ENCODE results near the gene LCE1F.

LCE1F gene

GRCh38 chr1:152745765-152746444 lies 29.0 kb upstream of the LCE1F start:
- Histone ChIP-seq H3K27me3 (ENCODE audit: insufficient read depth, poor library complexity, severe bottlenecking) (no peaks in the 10 kb centered on the region), H3K27ac (replicated peaks) (no peak overlapping the region), H3K4me3 (replicated peaks; ENCODE audit: insufficient read depth, low read length) (no peak overlapping the region)
- DNase-seq (ENCODE audit: low read depth in 1 of 2, low spot score in 1 of 2): no peak
- no peak for TF ChIP-seq REST (IDR thresholded peaks at IDR 0.05; ENCODE audit: insufficient replicate concordance, low read depth)

- DNase-seq (ENCODE audit: low read depth in 1 of 2, low spot score in 1 of 2): no peak
- no peaks in the 10 kb centered on the region for H3K27me3 ChIP-seq (ENCODE audit: insufficient read depth, poor library complexity, severe bottlenecking)
- no peak overlapping the region for H3K27ac ChIP-seq (replicated peaks)
- TF ChIP-seq SPI1 (IDR thresholded peaks at IDR 0.05; ENCODE audit: borderline replicate concordance, low read depth) (no peak), CTCF (IDR thresholded peaks at IDR 0.05; ENCODE audit: insufficient read depth, low read length) (no peak), POLR2AphosphoS5 (IDR thresholded peaks at IDR 0.05; ENCODE audit: low read depth) (no peak), GABPA (IDR thresholded peaks at IDR 0.05; ENCODE audit: low read depth) (no peak), REST (IDR thresholded peaks at IDR 0.05; ENCODE audit: insufficient replicate concordance, low read depth) (no peak)
- no peak overlapping the region for H3K4me3 ChIP-seq (replicated peaks; ENCODE audit: insufficient read depth, low read length)
Measured at GRCh38 chr1:152747831-152748230, 27.1 kb upstream of the LCE1F start.

- DNase-seq (ENCODE audit: low read depth in 1 of 2, low spot score in 1 of 2): no peak
- TF ChIP-seq CTCF (IDR thresholded peaks at IDR 0.05; ENCODE audit: insufficient read depth, low read length): no peak
- no peak for TF ChIP-seq POLR2AphosphoS5 (IDR thresholded peaks at IDR 0.05; ENCODE audit: low read depth)
- no peak for TF ChIP-seq GABPA (IDR thresholded peaks at IDR 0.05; ENCODE audit: low read depth)
- TF ChIP-seq REST (IDR thresholded peaks at IDR 0.05; ENCODE audit: insufficient replicate concordance, low read depth): no peak
- no peak for TF ChIP-seq SPI1 (IDR thresholded peaks at IDR 0.05; ENCODE audit: borderline replicate concordance, low read depth)
Measured at GRCh38 chr1:152752225-152752624, 22.7 kb upstream of the LCE1F start.

More at GRCh38 chr1:152752225-152752624, 22.7 kb upstream of the LCE1F start:
- H3K27me3 ChIP-seq (ENCODE audit: insufficient read depth, poor library complexity, severe bottlenecking): no peaks in the 10 kb centered on the region
- H3K4me3 ChIP-seq (replicated peaks; ENCODE audit: insufficient read depth, low read length): no peak overlapping the region
- H3K27ac ChIP-seq (replicated peaks): no peak overlapping the region
